Body of pancreas (tissue), 4 donors: ENCODE measurements around the gene SYT14.

Source experiments
- CTCF ChIP-seq, 7 experiments: fragments of 450-650 bp in 4 of 7; fragments of 200-600 bp in 3 of 7; sonication (generic) in 3 of 7; IDR thresholded peaks; one replicate each; pipeline ENCODE4 v1.5.1; 2016 to 2019; ENCODE audit warnings: antibody characterized with exemption in 7 of 7
- POLR2A ChIP-seq, 3 donors: fragments of 450-650 bp; IDR thresholded peaks; one replicate each; pipeline ENCODE4 v1.6.1; 2016; ENCODE audit warnings: antibody characterized with exemption in 3 of 3, mild to moderate bottlenecking in 2 of 3

- TF ChIP-seq POLR2A (IDR thresholded peaks at IDR 0.05): no peak
- no peak for TF ChIP-seq CTCF (IDR thresholded peaks at IDR 0.05)
Observed at GRCh38 chr1:209895709-209896108, 42.3 kb upstream of the SYT14 start.
